Choroid plexus epithelial cell (primary cell): ENCODE results near the gene TSKS.

ENCODE experiments used
- DNase-seq: peaks from one replicate; pipeline ENCODE4 v3.0.0-alpha.2; 2010; ENCODE audit warnings: low read depth
- H3K4me3 ChIP-seq: 2 replicates; pipeline ENCODE4 v1.5.1; 2011; ENCODE audit warnings: low read depth, mild to moderate bottlenecking, control low read depth, low read length, moderate library complexity
- CTCF ChIP-seq: conservative IDR thresholded peaks from 2 replicates; pipeline ENCODE4 v1.5.1; 2011; ENCODE audit warnings: low read depth, mild to moderate bottlenecking, control low read depth, inconsistent platforms, low read length, moderate library complexity

The TSKS gene

GRCh38 chr19:49795615-49796014, 32.5 kb upstream of the TSKS start:
- no peak for TF ChIP-seq CTCF
- no peak overlapping the region for H3K4me3 ChIP-seq
- no peak for DNase-seq

GRCh38 chr19:49793561-49793840, 30.4 kb upstream of the TSKS start:
- DNase-seq: no peak
- H3K4me3 ChIP-seq: no peak overlapping the region
- no peak for TF ChIP-seq CTCF

- no peak for DNase-seq
- H3K4me3 ChIP-seq: no peak overlapping the region
- no peak for TF ChIP-seq CTCF
Observed at GRCh38 chr19:49792829-49793560, 29.9 kb upstream of the TSKS start.

GRCh38 chr19:49791776-49792445, 28.8 kb upstream of the TSKS start:
- no peak for TF ChIP-seq CTCF
- no peak for DNase-seq
- no peak overlapping the region for H3K4me3 ChIP-seq

GRCh38 chr19:49790866-49791265, 27.8 kb upstream of the TSKS start:
- no peak for TF ChIP-seq CTCF
- peak; percentile 47 for DNase-seq
- no peak overlapping the region for H3K4me3 ChIP-seq

- no peak overlapping the region for H3K4me3 ChIP-seq
- no peak for DNase-seq
- no peak for TF ChIP-seq CTCF
Observed at GRCh38 chr19:49788857-49789256, 25.8 kb upstream of the TSKS start.

GRCh38 chr19:49787746-49788145, 24.6 kb upstream of the TSKS start:
- no peak overlapping the region for H3K4me3 ChIP-seq
- TF ChIP-seq CTCF: no peak

More at GRCh38 chr19:49787746-49788145, 24.6 kb upstream of the TSKS start:
- DNase-seq: no peak
